GM12878 (cell line): ENCODE data around the gene JAML.

ENCODE experiments used
- E4F1 ChIP-seq: fragments of 450-650 bp; IDR thresholded peaks from 2 replicates; pipeline ENCODE4 v1.6.1; 2018; ENCODE audit warnings: borderline replicate concordance, mild to moderate bottlenecking; ENCODE audit not compliant: partially characterized antibody
- ETV6 ChIP-seq, 2 experiments: fragments of 450-650 bp in 1 of 2; IDR thresholded peaks in 1 of 2; conservative IDR thresholded peaks in 1 of 2; 2 replicates each; pipeline ENCODE4 v1.6.1; 2014; ENCODE audit warnings: antibody characterized with exemption in 1 of 2, borderline replicate concordance in 1 of 2, low read depth in 1 of 2, mild to moderate bottlenecking in 1 of 2, moderate library complexity in 1 of 2
- FOS ChIP-seq: IDR thresholded peaks from 3 replicates; pipeline ENCODE4 v1.6.1; 2011; ENCODE audit warnings: borderline replicate concordance; ENCODE audit not compliant: insufficient read length; ENCODE audit errors: extremely low read depth
- FOXK2 ChIP-seq: fragments of 450-650 bp; IDR thresholded peaks from 2 replicates; pipeline ENCODE4 v1.6.1; 2017; ENCODE audit warnings: mild to moderate bottlenecking, moderate library complexity
- POLR2A ChIP-seq: IDR thresholded peaks from 2 replicates; pipeline ENCODE4 v1.6.1; 2011; ENCODE audit warnings: low read depth, mild to moderate bottlenecking, low read length
- TF ChIP-seq, protein P1 (sequence below), 3 experiments: IDR thresholded peaks in 2 of 3; conservative IDR thresholded peaks in 1 of 3; 2 replicates each; pipeline ENCODE4 v1.5.1; 2011; ENCODE audit warnings: low read depth in 3 of 3, low read length in 3 of 3, mild to moderate bottlenecking in 3 of 3, control low read depth in 2 of 3, moderate library complexity in 2 of 3, inconsistent platforms in 1 of 3, mixed read lengths in 1 of 3; ENCODE audit not compliant: control insufficient read depth in 2 of 3, insufficient read depth in 1 of 3; ENCODE audit errors: extremely low read depth in 1 of 3

GRCh38 chr11:118154641-118155040 is 70.2 kb downstream of the JAML start:
- TF ChIP-seq FOXK2 = no peak
- TF ChIP-seq, protein P1, sequence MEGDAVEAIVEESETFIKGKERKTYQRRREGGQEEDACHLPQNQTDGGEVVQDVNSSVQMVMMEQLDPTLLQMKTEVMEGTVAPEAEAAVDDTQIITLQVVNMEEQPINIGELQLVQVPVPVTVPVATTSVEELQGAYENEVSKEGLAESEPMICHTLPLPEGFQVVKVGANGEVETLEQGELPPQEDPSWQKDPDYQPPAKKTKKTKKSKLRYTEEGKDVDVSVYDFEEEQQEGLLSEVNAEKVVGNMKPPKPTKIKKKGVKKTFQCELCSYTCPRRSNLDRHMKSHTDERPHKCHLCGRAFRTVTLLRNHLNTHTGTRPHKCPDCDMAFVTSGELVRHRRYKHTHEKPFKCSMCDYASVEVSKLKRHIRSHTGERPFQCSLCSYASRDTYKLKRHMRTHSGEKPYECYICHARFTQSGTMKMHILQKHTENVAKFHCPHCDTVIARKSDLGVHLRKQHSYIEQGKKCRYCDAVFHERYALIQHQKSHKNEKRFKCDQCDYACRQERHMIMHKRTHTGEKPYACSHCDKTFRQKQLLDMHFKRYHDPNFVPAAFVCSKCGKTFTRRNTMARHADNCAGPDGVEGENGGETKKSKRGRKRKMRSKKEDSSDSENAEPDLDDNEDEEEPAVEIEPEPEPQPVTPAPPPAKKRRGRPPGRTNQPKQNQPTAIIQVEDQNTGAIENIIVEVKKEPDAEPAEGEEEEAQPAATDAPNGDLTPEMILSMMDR (IDR thresholded peaks at IDR 0.05 in 2 of 3, conservative IDR thresholded peaks at IDR 0.05 in 1 of 3; ENCODE audit: control insufficient read depth in 2 of 3, extremely low read depth in 1 of 3, insufficient read depth in 1 of 3, low read depth in 3 of 3, low read length in 3 of 3) = no peak
- TF ChIP-seq FOS = no peak
- no peak for TF ChIP-seq ETV6 (conservative IDR thresholded peaks at IDR 0.05 in 1 of 2, IDR thresholded peaks at IDR 0.05 in 1 of 2; ENCODE audit: borderline replicate concordance in 1 of 2, low read depth in 1 of 2)
- TF ChIP-seq POLR2A = no peak
- TF ChIP-seq E4F1 = no peak
